A673 (cell line): ENCODE measurements around the gene IRS4.

Experiments used
- EZH2 ChIP-seq: fragments of 200-600 bp; sonication (generic); IDR thresholded peaks from 2 replicates; pipeline ENCODE4 v1.6.1; 2017; ENCODE audit warnings: borderline replicate concordance, low read depth, mild to moderate bottlenecking, mixed read lengths, antibody characterized with exemption, low read length; ENCODE audit not compliant: poor library complexity, severe bottlenecking
- TF ChIP-seq, protein P1 (sequence below): fragments of 300-800, 200-600 bp; sonication (generic); conservative IDR thresholded peaks from 2 replicates; pipeline ENCODE4 v1.5.1; 2017; ENCODE audit warnings: low read depth, mild to moderate bottlenecking, antibody characterized with exemption, low read length, moderate library complexity, mixed read lengths

DNA sequence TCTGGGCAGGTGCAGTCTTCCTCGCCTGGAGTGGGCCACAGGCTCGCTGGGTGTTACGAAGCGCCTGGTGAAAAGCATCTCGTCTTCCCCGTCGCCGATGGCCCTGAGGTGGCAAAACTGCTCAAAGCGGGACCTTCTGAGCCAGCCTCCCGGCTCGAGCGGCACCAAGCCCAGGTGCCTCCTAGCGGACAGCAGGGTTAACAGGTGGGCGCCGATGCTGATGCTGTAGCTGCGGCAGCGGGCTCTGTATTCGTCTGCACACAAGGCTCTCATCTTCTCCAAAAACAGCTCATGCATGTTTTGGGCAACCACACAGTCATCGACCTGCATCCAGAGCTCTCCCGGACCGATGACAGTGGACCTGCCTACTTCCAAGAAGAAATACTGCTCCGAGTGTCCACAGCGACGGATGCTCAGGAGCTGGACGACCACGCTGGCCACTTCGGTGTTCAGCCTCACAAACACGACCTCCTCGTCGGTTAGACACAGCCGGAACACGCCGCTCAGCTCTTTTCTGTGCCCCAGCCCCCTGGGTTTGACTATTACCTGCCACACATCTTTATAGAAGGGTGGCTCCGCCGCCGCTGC, 1.2 kb downstream of the IRS4 start:
- no peak for TF ChIP-seq EZH2
- TF ChIP-seq, protein P1, sequence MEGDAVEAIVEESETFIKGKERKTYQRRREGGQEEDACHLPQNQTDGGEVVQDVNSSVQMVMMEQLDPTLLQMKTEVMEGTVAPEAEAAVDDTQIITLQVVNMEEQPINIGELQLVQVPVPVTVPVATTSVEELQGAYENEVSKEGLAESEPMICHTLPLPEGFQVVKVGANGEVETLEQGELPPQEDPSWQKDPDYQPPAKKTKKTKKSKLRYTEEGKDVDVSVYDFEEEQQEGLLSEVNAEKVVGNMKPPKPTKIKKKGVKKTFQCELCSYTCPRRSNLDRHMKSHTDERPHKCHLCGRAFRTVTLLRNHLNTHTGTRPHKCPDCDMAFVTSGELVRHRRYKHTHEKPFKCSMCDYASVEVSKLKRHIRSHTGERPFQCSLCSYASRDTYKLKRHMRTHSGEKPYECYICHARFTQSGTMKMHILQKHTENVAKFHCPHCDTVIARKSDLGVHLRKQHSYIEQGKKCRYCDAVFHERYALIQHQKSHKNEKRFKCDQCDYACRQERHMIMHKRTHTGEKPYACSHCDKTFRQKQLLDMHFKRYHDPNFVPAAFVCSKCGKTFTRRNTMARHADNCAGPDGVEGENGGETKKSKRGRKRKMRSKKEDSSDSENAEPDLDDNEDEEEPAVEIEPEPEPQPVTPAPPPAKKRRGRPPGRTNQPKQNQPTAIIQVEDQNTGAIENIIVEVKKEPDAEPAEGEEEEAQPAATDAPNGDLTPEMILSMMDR = no peak
